GM21515 (cell line): Measurements from ENCODE around the gene HMCN1.
A peak's percentile ranks its signal among the peaks of the same experiment; 100 is the strongest.

Experiments
- ATAC-seq: cut with Tn5 transposase; IDR thresholded peaks from one replicate; pipeline ENCODE4 v1.9.1; 2021; ENCODE audit not compliant: unreplicated experiment

Gene HMCN1

DNA sequence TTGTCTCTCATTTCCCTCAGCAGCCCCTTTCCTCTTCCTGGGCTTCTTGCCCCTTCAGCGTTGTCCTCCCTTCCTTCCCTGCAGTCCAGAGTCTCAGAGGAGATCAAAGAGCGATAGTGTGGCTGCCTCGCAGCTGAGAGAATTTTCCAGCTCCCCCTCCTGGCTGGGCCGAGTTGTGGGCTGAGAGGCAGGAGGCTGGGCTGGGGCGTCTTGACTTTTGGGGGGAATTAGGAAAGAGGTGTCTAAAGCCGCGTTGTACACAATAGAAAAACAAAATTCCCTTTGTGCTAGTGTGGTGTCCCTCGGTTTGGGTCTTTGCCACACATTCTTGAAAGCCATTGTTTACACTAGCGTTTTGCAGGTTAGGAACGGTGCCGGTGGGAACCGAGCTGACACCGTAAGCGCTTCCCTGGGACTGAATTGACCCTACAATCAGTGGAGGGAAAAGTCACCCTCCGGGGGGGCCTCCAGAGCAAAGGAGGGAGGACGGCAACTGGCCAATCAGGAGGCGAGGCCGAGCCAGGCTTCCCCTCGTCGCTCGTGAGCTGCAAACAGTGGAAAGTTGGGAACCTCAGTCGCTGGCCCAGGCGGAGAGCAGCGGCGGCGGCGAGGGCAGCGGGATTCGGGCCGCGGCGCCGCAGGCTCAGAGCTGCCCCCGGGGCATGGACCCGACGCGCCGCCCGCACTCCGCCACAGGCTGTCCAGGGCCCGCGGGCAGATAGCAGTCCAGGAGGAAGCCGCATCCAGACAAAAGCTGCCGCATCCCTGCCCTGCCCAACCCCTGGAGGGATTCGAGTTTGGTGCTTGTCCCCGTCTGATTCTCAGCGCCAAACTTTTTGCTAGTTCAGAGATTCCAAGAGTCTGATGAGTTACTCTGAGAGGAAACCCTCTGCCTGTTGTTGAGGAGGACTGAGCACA, at the start of gene HMCN1:
HMCN1 (plus strand) TSS at position 574 of the 918 bp plus-strand sequence. CDS start 389 bp downstream, outside the sequence.
- no peak for ATAC-seq

DNA sequence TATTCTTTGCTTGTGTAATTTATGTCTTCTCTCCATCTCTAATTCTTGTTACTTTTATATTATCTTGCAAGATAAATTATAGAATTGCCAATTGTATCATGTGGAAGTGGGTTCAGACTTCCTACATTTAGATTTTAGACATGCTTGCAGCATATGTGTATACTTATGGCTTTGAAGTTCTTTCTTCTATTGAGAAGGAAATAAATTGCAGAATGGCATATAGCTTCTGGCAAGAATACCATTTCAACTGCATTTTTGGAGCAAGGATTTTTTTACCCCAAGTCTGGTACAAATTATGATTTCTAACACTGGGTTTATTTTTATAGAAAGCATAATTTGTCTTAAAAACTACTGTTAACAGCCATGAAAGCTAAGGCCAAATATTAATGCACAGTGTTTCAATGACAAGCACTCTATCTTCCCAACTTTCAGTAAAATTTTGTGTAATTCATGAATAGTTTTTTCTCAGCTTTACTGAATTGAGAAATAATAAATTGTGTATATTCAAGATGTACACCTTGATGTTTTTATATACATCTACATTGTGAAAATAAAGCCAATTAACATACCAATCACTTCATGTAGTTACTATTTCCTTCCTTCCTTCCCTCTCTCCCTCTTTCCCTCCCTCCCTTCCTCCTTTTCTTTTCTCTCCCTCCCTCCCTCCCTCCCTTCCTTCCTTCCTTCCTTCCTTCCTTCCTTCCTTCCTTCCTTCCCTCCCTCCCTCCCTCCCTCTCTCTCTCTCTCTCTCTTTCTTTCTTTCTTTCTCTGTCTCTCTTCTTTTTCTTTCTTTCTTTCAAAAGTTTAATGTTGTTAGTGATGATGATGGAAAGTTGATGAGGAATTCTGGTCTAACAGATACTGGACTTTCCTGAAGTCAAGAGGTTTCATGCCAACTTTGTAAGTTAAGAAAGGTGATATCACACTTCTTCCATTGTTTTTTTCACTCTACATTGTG, 47.1 kb upstream of the HMCN1 start:
- no peak for ATAC-seq

DNA sequence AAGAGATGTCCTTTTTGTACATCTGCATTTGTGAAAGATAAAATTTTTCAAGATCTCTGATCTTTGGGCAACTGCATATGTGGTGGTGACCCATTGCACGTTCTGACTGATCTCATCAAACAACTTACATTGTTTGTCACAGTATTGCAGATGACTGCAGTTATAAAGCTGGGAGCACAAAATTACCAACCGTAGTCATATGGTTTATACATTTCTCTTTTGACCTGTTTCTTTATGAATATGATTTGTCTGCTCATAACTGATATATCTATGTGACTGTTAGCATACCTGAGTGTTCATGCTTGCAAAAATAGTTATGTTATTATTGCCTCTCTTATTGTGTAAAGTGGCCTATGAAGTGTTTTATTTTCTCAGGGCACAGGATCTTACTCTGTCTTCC, 43.7 kb upstream of the HMCN1 start:
- no peak for ATAC-seq

DNA sequence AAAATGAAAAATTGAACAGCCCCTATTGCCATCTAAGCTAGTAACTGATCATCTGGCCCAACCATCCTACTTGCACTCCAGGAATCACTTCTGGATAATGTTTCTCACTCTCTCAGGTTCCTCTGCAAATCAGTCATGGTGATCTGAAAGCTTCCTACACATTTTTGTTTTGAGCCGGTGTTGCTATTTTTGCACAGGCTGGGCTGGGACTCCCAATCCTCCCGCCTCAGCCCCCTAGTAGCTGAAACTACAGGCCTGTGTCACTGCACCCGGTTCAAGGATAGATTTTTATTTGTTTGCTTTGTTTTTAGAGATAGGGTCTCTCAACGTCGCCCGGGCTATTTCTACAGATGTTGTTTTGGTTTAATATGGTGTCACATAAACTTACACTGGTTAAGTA, 40.5 kb upstream of the HMCN1 start:
- ATAC-seq: peak; percentile 27

DNA sequence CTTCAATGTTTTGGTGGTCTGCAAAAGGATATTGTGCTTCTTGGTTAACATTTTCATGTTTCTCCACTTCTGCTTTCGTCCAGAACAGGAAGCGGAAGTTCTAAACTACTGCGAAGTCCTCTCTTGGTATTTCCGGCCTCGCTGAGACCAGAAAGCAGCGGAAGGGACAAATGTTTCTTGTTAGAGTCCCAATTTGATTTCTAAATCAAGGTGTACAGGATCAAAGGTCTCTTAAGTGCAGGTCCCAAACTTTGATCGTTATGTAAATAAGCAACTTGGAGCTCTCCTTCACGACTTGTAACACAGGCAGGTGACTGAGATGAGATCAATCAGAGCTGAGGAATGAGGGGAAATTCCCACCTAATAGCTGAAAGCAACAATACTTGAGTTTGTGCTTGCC, 40.1 kb upstream of the HMCN1 start:
- peak; percentile 93 for ATAC-seq

DNA sequence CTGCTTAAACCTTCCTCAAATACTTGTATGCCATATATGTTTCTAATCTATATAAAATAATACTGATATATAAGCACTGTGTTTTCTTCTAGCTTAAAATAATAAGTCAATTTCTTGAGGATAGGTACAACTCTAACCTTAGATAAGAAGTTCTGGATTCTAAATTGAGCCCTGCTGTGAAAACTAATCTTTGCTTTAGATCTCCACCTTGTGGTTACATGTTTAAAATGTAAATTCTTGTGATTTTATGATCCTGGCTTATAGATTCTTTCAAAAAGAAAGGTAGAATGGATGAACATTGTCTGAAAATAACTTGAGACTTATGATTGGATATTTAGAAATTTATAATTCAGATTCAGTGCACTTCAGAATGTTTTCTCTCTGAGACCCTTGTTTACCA, 38.9 kb upstream of the HMCN1 start:
- ATAC-seq: no peak

DNA sequence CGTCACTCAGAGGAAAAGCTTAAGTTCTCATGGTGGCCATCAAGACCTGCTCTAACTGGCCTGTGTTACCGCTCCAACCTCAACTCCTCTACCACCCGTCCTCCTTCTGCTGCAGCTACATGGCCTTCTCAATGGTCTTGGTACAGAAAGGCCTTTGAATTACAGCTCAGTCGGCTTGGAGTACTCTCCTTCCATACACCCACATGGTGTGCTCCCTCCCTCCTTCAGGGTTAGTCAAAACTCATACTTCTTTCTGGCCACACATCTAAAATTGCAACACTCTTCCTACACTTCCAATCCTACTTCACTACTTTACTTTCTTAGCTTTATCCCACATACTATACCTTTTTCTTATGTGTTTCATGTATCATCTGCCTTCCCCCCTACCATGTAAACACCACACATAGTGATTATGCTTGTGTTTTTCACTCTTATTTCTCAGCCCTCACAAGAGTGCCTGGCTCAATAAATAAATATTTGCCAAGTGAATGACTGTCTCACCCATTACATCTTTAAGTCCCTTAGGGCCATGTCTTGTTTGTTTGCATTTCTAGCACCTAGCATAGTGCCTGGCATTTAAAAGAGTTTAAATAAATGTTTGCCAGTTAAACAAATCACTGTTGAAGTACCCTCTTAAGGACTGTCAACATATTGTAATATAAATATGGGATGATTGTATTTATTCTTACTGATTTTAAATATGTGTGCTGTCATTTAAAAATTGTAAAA, 37.6 kb upstream of the HMCN1 start:
- ATAC-seq: no peak

DNA sequence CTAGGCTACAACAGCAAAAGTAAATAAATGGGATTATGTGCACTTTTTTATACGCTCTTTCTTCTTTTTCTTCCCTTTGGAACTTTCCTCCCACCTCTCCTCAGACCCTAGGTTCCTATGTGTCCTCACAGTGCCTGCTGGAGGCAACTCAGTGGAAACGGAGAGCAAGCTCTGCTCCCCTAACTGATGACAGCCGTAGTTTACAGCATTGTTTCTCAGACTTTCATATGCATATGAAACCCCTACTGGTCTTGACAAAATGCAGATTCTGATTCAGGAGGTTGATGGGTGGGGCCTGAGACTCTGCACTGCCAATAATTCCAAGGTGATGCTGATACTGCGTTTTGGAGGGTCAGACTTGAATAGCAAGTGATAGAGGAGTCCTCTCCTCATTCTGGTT, 34.3 kb upstream of the HMCN1 start:
- no peak for ATAC-seq

DNA sequence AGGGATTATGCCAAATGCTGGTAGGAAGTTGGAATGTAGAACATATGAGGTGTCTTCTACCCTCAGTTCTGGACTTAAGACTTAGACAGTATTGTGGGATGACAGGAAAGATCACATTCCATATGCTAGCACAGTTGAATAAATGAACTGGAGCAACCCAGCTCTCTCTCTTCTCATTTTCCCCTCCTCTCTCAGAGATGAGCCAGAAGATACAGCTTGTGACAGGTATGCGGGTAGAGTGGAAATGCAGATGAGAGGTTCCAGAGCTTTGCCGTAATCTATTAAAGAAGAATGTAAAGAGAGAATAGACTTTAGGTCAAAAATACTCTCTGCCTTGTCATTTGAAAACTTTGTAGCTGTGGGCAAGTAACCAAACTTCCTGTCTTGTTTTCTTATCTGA, 32.5 kb upstream of the HMCN1 start:
- ATAC-seq: no peak

DNA sequence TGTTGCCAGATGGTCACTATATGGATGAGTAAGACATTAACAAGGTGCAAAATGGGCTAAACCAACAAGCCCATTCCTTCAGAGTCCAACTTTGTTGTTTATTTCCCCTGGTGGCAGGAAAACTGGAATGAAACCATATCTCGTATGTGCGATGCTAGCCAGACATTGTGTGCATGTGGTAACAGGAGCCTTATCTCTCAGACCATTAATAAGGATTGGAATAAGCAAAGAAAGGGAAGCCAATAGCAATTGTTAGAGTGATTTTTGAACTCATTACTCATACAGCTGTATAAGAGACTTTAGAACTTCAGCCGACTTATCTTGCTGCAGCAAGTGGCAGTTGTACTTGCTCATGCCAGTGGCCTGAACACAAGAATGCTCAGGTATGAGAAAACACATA, 30.0 kb upstream of the HMCN1 start:
- ATAC-seq: no peak

DNA sequence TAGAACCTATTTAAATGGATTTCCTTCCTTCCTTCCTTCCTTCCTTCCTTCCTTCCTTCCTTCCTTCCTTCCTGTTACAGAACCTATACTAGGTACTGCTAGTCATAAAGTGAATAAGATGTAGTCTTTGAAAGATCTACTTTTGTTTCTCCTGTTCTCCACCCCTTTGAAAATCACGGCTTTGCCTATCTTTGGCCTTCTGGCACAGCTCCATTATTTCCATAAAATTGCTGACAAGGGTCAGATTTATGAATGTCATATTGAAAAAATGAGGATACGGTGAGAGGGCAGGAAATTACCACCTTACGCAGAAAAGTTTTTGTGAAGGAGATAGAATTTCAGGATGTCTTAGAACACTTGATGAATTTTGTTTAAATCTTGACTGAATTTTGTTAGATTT, 18.1 kb upstream of the HMCN1 start:
- ATAC-seq: no peak

DNA sequence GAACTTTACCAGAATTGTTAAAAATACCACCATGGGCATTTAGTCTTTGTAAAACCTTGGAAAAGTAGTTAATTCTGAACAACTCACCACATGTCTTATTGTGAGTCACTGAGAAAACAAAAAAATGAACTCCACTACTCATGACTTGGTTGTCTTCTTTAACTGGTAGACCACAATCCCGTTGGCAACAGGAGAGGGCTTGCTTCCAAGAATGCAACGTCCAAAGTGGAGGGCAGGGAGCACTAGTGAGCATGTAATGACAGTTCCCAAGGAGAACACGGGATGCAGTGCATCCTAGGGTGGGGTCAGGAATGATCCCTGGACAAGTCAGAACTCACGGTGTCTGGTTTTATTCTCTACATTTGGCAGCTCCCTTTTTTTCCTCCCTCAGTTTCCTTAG, 15.2 kb upstream of the HMCN1 start:
- no peak for ATAC-seq

DNA sequence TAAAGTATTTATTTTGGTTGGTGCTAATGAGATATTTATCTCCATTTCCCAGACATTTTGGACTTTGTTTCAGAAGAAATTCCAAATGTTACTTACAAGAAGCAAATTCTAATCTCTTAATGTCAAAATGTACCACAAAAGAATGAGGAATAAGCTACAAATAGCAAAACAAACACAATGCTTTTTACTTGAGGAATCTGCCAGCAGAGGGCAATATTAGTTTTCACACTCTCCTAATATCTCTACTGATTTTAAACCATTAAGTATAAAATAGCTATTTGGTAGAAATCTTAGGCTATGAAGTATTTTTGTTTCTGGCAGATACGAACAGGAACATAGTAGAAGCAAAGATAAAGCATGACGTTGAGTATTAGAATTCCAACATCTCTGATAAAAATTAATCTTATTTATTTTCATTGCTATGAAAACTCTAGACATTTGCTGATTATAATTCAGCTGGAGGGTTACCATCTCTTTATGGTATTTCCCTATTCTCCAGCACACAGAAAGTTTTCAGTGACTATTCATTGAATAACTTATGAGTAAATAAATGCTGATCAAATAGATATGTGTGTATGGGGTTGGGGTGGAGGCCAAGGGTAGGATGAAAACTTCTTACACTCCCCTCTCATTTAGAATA, 13.4 kb upstream of the HMCN1 start:
- no peak for ATAC-seq

DNA sequence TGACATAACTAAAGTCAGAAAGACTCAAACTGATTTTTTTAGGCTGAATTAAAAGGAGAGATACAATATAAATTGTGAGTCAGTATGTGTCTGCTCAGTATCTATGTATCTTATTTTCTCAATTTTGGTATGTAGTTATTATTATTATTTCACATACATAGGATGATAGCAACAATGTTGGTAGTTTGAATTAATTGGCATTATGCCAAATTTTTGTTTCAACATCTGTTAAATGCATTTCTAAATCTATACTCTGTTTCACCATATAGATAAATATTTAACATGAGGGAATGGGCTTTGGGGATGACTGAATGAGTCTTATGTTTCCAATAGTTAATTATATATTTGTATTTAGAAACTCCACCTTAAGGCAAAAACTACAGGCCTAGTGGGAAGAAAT, 12.6 kb upstream of the HMCN1 start:
- no peak for ATAC-seq

DNA sequence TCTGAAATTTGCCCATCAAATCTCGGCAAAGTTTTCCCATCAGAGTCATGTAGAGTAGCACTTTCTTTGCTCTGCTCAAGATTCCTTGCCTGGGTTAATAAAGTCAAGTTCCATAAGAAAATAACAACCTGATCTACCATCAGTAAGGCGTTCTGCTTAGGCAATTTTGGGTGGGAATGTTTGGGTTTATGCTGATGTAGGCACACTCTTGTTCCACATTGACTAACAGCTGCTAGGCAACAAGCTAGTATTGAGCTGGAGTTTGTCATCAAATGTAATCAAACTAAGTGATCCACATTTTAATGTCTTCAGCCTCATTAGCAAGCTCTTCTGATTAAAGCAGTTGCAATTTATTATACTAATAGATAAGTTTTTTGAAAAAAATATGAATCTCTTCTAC, 12.1 kb upstream of the HMCN1 start:
- ATAC-seq: no peak

DNA sequence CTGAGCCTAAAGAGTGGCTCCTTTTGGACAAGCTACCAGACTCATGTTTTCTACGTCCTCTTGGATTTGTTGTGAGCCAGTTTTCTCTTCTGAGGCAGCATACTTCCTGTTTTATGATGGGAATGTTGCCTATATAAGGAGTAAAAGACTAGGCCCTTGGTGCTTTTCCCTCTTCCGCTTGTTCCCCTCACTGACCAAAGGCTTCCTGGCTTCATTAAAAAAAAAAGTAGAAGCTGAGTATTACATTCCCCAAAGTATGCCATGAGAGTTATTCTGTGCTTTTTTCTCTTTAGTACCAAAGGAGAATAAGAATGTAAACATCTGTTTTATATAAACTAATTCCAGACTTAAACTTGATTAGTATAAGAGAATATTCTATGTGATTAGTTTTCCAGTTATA, 6.5 kb upstream of the HMCN1 start:
- no peak for ATAC-seq

DNA sequence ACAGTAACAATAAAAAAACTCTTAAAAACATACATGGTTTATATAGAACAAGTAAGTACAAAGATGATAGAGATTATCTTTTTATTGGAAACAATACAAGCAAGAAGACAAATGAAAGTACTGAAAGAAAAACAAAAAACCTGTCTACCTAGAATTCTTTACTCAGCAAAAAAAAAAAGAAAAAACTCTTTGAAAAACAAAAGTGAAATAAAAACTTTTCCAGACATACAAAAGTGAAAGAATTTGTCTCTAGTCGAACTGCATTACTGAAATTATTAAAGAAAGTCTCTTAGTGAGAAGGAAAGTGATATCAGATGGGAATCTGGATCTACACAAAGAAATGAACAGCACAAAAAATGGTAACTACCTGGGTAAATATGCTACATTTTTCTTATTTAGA, 2.7 kb upstream of the HMCN1 start:
- no peak for ATAC-seq

DNA sequence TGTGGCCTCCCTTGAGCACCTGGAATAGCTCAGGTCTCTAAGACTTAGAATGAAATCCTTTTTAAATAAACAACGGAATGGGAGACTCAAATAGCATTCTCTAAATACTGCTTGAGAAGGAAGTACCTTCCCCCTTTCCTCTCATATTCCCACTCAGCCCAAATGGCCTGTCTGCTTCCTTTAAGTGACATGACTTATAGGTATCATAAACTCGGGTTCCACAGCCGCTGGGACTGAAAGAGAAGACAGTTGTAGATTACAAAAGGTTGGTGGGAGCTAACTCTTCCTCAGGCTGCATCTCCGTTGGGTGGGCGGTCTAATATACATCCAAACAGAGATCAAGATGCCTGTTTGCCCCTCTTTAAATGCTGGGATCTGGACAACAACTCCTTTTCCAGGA, 1.2 kb upstream of the HMCN1 start:
- ATAC-seq: no peak

DNA sequence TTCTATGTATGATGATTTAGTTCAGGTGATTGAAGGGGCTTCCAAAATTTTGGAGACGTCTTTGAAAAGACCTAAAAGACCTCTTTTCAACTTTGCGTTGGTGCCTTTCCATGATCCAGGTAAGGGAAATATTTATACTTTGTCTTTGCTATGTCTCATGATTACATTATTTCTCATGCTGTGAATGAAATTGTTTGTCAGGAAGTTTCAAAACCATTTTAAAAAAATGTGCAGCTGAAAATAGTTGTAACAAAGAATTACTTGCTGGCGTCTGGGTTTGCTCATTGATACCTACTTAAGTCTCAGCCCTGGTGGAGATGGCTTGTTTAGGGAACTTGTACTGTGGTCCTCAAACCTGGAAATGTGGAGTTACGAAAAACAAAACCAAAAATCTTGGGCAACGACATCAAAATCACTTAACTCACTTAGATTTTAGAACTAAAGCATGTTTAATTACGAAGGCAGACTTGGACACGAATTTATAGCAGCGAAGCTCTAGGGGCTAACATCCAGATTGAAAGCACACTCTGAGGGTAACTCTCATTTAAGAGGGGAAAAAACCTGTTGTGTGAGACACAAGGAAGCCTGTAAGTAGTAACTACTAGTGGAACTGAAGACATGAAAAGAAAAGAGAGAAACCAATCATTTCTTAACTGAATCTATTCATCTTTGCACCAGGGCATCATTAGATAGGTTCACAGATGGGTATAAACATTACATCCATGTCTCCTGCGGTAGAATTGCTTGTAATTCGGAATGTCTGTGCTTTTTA, 924 bp downstream of the HMCN1 start:
- ATAC-seq: no peak

DNA sequence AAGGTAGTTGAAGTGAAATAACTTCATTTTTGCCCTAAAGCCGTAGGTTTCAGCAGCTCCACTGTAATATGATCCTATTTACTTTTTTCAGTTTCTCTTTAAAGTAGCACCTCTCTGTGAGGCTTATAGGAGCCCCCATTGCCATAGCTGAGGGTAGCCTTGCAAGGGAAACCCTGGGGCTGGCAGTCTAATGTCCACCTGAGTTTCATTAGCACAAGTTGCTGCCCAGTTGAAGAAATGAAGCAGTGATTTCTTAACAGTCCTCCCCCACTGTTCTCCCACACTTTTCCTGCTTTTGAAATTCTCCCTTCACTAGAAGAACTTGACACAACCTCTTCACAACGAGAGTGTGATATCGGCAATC, 1.5 kb downstream of the HMCN1 start:
- no peak for ATAC-seq
